ENCODE results near the gene LDLRAD1.

GRCh38 chr1:53963460-53963859 lies 54.5 kb downstream of the LDLRAD1 start:
- no peak for TF ChIP-seq CTCF (tag by site-specific recombination; IDR thresholded peaks at IDR 0.05)
- no peak for TF ChIP-seq ZNF24 (tag by site-specific recombination; IDR thresholded peaks at IDR 0.05)

All from HEK293 (cell line).